Measurements from ENCODE around the gene IL7R.
A peak's percentile ranks its signal among the peaks of the same experiment; 100 is the strongest.
"Not testable (repeated sequence)": the region's sequence is repeated elsewhere in the genome, so short reads cannot be mapped to it uniquely, and the experiment has no call there.

The IL7R gene

DNA sequence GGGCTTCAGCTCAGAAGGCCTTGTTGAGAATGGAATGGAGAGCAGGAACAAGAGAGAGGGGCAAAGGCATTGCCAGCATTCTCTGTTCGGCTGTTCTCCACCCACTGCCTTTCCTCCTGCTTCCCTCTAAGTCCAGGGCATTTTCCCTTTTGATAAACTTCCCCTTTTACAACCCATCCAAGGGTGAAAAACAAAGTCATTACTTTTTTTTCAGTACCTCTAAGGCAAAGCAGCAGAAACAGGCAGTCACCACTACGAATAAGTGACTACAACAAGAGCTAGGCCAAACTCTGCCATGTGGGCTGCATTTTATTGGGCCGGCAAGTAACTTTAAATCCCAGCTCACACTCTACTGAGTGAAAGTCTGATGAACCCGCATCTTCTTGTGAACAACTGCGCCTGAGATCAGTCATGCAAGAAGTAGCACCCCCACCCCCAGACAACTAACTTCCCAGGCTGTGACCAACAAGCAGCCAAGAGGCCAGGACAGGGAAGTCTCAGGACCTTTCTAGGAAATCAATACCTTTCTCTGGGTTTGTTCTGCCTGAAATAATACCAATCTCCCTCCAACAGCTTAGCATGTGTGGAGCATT, 13.1 kb downstream of the IL7R start:
- intact Hi-C loops (cut with DNase I), result no loop called here
- DNase-seq, result no peak

DNA sequence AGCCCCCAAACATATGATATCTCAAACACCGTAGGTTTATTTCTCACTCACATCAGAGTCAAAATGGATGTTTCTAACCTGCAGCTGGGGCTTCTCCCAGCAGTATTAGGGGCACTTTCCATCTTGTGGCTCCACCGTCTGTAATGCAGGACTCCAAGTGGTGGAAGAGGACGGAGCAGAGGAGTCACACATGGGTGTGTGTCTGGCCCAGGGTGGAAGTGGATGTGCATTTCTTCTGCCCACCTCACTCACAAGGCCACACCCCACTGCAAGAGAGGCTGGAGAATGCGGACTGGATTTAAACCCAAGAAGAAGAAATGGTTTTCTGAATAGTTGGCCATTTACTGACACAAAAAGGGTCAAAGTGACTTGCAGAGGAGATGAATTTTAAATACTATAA, 13.9 kb downstream of the IL7R start:
- DNase-seq, result no peak
- intact Hi-C loops (cut with DNase I), result no loop called here

DNA sequence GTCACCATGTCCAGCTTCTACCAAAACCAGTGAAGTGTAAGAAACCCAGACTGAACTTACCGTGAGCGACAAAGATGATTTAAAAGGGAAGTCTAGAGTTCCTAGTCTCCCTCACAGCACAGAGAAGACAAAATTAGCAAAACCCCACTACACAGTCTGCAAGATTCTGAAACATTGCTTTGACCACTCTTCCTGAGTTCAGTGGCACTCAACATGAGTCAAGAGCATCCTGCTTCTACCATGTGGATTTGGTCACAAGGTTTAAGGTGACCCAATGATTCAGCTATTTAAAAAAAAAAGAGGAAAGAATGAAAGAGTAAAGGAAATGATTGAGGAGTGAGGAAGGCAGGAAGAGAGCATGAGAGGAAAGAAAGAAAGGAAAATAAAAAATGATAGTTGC, 19.8 kb downstream of the IL7R start:
- DNase-seq, result no peak
- intact Hi-C loops (cut with DNase I), result no loop called here

DNA sequence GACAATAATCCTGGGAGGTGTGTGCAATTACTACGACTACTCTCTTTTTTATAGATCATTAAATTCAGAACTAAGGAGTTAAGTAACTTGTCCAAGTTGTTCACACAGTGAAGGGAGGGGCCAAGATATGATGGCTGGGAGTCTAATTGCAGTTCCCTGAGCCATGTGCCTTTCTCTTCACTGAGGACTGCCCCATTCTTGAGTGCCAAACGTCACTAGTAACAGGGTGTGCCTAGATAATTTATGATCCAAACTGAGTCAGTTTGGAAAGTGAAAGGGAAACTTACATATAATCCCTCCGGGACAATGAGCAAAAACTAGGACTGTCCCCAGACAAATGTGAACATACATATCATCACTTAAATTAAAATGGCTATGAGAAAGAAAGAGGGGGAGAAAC, 20.2 kb downstream of the IL7R start:
- no peak for DNase-seq
- intact Hi-C loops (cut with DNase I), result no loop called here

DNA sequence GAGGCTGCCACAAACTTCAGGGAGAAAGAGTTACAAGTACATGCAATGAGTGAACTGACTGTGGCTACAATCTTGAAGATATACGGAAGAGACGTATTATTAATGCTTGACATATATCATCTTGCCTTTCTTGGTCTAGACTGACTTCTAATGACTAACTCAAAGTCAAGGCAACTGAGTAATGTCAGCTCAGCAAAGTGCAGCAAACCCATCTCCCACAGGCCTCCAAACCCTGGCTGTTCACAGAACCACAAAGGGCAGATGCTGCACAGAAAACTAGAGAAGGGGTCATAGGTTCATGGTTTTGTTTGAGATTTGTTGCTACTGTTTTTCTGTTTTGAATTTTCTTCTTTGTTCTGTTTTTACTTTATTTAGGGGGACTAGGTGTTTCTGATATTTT, 21.0 kb downstream of the IL7R start:
- DNase-seq, result no peak
- intact Hi-C loops (cut with DNase I), result no loop called here

DNA sequence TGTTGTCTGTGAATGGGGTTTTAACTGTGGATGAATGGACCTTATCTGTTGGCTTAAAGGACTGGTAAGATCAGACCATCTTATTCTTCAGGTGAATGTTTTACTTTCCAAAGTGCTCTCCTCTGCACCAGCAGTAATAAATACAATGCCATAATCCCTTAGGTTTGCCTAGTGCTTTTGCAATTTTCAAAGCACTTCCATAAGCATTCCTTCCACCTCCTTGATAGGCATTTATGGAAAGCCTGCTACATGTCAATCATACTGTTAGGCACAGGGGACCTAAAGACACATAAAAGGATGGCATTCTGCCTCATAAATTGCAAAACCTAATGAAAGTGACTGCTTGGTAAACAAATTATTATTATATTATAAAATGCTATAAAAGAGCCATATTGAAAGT, 21.4 kb downstream of the IL7R start:
- intact Hi-C loops (cut with DNase I), result no loop called here
- DNase-seq, result no peak

DNA sequence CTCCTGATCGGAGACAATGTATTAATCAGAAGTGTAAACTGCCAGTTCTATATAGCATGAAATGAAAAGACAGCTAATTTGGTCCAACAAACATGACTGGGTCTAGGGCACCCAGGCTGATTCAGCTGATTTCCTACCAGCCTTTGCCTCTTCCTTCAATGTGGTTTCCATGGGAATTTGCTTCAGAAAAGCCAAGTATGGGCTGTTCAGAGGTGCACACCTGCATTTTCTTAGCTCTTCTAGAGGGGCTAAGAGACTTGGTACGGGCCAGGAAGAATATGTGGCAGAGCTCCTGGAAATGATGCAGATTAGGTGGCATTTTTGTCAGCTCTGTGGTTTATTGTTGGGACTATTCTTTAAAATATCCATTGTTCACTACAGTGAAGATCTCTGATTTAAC, 22.4 kb downstream of the IL7R start:
- no peak for DNase-seq
- intact Hi-C loops (cut with DNase I), result no loop called here

DNA sequence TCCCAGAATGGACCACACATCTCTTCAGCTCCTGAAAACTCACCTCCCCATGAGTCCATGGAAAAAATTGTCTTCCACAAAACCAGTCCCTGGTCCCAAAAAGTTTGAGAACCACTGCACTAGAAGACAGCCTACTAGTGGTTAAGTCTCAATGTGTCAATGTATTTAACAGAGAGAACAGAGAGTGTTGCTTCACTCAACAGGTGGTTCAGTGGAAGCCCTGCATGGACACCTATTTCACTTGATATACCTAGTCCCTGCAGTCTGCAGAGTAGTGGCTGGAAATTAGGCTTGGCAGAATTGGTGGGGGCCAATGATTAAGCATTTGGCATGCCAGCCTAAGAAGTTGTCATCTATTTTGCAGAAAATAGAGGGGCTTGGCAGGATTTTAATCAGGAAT, 23.0 kb downstream of the IL7R start:
- no peak for DNase-seq
- intact Hi-C loops (cut with DNase I), result no loop called here

DNA sequence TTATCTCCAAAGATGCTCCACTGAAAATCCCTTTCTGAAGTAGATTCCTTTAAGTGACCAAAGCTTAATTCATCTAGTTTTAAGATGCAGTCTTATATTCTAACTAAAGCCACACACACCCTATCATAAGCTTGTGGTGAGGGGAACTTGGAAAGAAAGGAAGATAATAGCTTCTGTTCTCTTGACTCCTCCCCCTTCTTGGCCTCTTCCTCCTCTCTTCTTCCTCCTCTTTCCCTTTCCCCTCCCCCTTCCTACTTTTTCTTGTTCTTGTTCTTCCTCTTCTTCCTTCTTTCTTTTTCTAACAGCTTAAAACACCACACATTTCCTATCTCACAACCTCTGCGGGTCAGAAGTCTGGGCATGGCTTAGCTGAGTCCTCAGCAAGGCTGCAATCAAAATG, 23.5 kb downstream of the IL7R start:
- DNase-seq, result no peak
- intact Hi-C loops (cut with DNase I), result no loop called here

DNA sequence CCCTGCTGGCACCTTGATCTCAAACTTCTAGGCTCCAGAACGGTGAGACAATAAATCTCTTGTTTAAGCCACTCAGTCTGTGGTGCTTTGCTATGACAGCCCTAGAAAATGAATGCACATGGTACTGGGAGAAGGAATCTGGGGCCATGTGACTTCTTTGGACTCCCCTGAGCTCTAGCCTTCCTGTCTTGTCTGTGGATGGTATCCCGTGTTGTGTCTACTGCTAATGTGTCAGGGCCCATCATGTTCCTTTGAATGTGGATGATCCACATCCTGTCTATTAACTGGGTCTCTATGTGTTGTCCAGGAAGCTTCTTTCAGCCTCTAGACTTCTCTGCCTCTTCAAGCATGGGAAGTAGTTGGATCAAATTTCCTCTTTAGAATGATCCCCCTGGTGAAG, 25.1 kb downstream of the IL7R start:
- no peak for DNase-seq
- intact Hi-C loops (cut with DNase I), result no loop called here

DNA sequence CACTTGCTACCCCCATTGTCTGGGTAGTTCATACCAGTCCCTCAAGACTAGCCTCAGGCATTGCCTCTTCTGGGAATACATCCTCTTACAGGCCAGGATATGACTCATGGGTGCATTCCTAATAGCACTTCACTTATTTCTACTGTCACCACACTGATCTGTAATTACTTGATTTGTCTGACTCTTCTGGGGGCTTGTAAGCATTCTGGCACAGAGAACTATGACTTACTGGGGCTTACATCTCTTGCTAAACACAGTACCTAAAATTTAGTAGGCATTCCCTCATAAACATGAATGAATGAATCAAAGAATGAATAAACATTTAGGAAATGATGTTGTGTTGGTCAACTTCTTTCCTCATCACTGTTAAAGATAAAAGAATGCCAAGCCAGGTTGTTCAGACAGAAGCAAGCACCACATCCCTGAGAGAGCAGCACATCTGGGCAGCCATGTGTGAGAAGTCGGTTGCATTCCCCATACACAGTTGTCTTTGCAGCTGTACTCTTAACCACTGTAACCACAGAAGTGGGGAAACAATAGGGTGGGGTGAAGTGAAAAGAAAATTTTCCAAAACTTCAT, 27.6 kb downstream of the IL7R start:
- no peak for DNase-seq
- intact Hi-C loops (cut with DNase I), result no loop called here

DNA sequence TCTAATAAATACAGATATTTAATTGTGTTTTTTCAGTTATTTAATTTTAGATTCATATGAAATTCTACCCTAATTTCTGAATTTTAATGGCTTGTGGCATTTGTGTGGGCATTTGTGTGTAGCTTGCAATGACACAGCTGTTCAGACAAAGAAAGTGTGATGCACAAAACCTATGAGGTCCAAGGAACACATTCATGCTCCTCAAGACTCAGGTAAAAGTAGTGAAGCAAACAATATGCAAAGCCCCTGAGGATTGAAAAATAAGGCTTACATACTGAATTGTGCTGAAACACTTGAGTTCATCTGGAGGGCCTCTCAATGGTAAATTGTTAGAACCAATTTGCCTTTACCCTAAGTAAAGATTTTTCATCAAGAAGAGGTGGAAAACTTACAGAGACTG, 28.1 kb downstream of the IL7R start:
- intact Hi-C loops (cut with DNase I), result no loop called here
- no peak for DNase-seq

DNA sequence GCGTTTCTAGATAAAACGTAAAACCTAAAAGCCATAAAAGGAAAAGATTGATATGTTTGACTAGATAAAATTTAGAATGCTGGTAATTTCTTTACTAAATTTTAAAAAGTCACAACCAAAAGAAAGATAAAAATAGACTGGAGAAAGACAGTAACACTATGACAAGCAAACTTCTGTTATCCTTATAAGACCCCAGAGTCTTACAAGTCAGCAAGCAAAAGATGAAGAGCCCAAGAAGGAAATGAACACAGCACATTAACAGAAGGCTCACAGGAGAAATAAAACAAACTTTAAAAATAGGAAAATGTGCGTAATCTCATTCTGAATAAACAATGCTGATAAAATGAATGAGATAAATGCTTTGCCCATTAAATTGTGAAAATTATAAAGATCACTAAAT, 29.7 kb downstream of the IL7R start:
- DNase-seq, result no peak
- intact Hi-C loops (cut with DNase I), result no loop called here

DNA sequence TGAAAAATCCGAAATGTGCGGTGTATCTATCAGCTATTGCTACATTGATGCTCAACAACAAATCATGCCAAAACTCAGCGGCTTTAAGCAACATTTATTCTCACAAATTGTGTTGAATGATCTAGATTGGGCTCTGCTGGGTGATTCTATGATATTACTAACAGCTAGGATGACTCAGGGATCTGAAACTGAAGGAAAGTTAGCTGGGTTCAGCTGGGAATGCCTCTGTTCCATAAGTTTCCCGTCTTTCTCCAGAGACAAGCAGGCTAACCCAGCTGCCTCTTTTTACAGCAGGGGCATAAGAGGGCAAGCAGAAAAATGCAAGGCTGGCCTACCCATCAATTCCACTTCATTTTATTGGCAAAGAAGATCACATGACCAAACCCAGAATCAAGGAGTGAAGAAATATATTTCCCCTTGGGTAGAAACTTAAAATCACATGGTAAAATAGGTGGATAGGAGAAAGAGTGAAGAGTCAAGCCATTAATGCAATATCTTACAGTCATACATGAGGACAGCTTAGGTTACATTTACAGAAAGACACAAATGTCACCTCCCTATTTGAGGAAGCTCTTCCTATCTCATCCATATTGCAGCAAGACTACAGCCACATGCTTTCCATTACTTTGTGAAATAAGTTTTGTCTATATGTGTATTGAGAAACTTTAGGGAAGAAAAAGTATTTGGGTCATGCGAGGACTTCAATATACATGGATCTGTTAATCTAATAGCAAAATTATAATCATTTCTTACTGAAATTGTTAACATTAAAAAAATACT, 30.8 kb downstream of the IL7R start:
- DNase-seq, result no peak
- intact Hi-C loops (cut with DNase I), result no loop called here

DNA sequence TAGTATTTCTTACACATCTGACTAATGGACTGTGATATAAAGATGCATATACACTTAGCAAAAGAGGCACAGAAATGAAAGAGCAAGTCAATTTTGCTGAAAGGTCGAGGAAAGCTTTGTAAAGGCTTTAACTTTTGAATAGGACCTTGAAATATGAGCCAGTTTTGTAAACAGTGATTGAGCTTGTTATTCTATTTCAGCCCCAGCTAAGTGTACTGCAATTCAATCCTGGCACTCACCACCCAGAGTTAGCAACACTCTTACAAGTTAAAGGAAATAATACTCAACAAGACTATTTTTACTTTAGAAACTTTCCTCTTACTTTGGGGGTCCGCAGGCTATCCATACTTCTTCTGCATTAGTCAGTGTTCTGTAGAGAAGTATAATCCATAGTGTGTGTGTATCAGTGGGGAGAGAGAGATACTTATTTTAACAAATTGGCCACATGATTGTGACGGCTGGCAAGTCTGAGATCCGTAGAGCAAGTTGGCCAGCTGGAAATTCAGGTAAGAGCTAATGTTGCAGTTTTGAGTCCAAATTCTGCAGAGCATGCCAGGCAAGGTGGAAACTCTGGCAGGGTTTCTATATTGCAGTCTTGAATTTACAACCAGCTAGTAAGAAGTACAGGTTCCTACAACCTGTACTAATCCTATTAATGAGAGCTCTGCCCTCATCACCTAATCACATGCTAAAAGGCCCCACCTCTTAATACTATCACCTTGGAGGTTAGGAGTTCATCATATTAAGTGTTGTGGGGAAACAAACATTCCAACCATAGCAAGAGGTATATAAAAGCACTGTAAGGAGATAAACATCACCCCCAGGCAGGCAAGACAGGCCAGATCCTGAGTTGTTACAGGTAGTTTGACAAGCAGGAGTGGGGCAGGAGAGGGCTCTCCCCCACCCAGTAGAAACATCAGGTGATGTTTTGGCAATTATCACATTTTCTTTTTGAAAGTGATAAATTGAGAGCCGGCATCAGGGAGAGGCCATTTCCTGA, 33.6 kb downstream of the IL7R start:
- intact Hi-C loops (cut with DNase I), result no loop called here

DNA sequence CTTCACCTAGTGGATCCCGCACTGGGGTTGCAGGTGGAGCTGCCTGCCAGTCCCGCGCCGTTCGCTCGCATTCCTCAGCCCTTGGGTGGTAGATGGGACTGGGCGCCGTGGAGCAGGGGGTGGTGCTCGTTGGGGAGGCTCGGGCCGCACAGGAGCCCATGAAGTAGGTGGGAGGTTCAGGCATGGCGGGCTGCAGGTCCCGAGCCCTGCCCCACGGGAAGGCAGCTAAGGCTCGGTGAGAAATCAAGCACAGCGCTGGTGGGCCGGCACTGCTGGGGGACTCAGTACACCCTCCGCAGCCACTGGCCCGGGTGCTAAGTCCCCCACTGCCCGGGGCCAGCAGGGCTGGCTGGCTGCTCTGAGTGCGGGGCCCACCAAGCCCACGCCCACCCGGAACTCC, 36.1 kb downstream of the IL7R start:
- DNase-seq, result peak in 1 of 10 donors; percentile 73
- intact Hi-C loops (cut with DNase I), result not testable (repeated sequence)

More for the DNA sequence above, 33.6 kb downstream of the IL7R start:
- no peak for DNase-seq

DNA sequence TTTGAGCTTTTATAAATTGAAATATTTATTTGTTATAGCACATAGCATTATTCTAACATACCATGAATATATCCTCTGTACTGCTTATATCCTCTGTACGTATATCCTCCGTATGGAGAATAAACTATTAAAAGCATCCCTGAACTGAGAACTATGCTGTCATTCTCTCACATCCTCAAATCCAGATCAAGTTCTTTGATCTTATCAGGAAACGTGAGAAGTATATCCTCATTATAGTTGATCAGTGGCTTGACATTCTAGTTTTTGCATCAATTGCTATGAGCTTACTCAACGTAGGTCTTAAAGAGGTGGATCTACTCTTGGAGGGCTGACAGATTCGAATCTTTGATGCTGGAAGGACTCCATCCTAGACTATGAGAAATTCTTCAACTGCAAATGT, 37.4 kb downstream of the IL7R start:
- no peak for DNase-seq
- intact Hi-C loops (cut with DNase I), result no loop called here

DNA sequence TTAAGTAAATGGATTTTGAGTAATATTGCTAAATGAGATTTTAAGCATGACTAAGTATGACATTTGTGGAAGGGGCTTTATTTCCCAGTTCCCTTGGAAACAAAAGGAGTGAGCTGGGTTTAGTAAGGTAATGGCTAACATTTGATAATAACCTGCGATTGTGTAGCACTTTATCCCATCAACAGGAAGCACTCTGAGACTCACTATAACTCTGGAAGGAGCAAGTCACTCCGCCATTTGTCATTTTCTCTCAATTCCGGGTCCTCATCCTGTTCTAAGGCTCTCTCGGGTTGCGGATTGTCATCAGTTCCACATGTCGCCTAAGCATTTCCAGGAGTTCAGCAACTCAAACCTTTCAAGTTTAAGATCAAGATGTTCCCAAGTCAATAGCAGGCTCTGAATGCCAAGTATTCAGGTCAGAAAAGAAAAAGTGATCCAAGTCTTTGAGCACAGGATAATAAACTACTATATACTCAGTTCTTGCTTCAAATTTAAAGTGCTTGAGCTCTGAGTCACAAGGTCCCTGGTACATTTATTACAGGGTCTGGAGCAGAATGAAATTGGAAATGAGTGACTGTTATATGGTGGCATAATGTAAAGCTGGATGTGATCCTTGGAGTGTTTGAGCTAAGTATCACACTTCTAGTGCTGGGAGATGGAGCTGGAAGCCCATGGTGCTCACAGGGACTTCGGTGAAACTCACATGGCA, 42.4 kb downstream of the IL7R start:
- no peak for DNase-seq
- intact Hi-C loops (cut with DNase I), result no loop called here

DNA sequence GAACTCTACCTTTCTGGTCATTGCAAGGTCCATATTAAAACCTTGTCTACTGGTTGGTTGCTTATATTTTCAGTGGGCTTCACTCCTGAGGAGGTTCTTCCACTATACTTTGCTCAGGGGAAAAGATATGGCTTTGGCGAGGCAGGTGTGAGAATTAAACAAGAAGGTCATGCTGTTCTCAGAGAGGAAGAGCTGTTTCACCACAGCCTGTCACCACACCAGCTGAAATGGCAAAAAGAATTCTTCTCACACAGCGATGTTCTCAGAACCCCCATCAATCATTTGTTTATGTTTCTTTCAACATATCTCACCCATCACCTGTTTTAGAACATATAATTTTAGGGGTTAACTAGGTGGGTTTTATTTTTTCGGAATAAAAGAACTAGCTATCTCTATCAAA, 43.1 kb downstream of the IL7R start:
- no peak for DNase-seq
- intact Hi-C loops (cut with DNase I), result no loop called here

DNA sequence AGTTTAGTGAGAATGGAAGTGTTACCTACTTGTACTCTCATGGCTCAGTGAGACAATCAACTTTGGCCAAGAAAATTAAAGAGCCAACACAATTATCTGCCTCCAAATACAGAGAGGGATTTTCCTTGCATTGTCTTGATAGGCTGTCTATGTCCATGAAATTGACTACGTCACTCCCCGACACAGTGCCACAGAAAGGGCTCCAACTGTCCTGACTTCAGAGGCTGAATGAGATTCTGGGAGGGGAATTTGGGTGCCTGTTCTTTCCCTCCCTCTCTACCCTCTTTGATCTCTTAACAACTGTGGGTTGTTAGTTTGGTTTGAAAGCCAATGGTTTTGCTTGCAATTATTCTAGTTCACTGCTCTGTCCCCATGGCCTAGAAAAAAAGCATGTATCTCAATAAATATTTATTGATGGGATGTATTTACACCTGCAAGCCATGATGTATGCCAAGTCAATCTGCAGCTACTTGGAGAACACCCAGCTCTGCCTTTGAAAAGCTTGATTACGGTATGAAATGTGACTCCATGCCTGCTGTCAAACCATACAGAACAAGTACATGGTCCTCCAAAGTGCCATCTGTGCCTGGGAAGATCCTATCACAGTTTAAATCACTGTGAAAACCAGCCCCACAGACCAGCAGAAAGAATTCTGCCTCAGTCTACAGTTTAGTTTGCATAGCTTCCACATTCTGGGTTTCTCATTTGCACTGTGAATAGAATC, 44.4 kb downstream of the IL7R start:
- no peak for DNase-seq
- intact Hi-C loops (cut with DNase I), result no loop called here

All from posterior cingulate gyrus (tissue), 11 donors.